HG03045 (cell line): ENCODE measurements around the gene SPOCK1.
"Not testable (repeated sequence)": the region's sequence is repeated elsewhere in the genome, so short reads cannot be mapped to it uniquely, and the experiment has no call there.

ENCODE experiments used
- ATAC-seq: cut with Tn5 transposase; IDR thresholded peaks from one replicate; pipeline ENCODE4 v1.9.1; 2021; ENCODE audit warnings: mild to moderate bottlenecking, moderate library complexity; ENCODE audit not compliant: unreplicated experiment

The SPOCK1 gene

DNA sequence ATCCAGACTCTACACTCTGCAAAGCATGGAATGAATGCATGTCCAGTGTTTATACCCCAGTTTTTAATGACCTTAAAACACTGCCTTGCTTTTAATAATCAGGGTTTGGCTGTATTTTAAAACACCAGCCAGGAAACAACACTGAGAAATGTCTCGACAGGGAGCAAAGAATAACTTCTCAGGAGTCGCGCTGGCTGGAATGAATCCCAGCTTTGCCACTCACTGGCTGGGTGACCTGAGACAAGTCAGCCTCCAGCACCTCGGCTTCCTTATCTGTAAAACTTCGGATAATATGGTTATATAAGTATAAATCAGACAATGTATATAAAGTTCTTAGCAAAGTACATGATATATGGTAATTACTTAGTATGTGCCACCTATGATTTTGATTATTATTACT is 505.0 kb downstream of the SPOCK1 start:
- no peak for ATAC-seq

DNA sequence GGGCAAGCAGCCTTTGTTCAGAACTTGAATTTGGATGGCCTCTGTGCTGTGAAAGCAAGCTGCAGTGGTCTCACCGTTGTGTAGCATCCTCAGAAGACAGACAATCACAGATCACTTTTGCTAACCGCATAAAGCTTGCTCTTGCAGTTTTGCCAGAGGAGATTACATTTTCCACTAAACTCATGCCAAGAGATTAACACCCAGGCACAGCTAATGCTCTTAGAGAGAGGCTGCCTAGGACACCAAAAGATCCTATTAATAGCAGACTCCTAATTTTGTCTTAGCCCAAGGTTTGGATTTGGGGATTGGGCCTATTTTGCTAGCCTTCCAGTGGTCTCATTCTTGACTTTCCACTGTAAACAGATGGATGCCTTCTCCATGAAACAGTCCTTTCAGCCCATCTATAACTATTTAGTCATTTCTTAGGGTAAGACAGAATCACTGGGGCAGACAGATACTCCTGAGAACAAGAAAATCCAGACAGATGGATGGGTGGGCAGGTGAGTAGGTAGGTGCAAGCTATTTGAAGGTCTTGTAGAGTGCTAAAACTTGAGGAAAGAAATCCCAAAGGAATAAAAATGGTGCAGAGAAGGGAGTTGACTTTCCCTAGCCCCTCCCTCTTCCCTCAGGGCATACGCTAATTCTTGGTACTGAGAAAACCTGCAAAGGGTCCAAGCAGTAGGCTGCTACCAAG is 506.2 kb downstream of the SPOCK1 start:
- ATAC-seq = no peak

DNA sequence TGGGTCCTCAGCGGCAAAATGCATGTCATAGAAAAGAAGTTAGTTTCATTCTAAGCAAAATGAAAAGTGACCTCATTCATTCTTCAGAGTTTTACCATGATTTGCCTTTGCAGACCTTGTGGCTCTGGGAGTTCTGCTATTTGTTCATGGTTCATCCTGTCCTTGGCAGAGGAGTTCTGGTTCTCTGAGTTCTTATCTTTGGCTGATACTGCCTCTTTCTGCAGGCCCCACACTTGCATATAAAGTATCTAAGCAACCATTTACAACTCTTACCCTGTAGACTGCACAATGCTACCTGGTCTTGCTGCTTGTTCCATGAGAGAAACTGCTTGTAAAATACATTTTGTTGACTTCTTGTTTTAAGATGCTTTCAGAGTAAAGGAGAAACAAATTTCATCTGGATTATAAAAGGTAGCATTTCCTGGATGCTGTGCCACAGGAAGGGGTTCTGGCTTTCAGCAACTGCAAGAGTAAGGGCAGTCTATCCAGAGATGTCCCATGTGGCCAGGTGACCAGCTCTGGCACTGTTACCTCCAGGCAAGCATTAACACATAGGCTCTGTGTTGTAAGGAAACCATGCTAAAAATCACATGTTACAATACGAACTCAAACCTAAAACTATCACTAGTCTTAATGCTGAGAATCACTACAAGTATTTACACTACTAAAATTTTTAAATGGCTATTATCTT is 513.2 kb downstream of the SPOCK1 start:
- no peak for ATAC-seq

DNA sequence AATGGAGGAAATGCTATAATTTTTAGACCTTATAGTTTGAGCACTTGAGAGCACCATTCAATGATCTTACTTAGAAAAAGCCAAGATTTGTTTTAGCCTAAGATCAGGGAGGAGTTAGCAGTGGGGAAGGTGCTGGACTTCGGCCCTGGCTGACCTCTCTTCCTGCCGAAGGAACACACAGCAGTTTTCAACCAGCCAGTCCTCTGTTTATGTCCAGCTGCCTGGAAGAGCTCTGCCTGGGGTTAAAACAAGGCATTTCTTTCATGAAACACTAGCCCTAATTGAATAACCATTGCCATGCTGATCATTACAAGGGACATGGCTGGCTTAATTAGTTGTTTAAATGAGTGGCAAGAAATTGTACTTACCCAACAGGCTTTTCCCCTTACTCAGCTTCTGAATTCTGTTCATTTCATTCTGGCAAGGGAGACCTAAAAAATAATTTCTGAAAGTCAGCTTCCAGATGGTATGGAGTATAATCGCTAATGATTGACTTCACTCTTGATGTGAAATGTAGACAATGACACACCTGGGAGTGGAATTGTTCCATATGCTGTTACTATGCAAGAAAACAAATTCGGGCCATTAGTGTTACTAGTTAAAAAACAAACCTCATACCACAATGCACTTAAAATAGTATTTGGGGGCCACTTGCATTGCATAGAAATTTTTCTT is 514.2 kb downstream of the SPOCK1 start:
- no peak for ATAC-seq

DNA sequence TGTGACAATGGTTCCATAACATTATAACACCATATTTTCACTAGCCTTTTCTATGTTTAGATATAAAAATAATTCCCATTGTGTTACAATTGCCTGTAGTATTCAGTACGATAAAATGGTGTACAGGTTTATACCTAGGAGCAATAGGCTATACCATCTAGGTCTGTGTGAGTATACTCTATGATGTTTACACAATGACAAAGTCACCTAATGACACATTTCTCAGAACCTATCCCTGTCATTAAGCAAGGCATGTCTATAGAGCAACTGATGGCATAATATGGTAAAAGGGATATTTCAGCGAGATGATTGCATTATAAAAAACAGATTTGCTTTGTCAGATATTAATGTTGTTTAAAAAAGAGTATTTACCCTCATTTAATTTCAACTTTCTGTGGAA is 517.2 kb downstream of the SPOCK1 start:
- ATAC-seq = no peak

DNA sequence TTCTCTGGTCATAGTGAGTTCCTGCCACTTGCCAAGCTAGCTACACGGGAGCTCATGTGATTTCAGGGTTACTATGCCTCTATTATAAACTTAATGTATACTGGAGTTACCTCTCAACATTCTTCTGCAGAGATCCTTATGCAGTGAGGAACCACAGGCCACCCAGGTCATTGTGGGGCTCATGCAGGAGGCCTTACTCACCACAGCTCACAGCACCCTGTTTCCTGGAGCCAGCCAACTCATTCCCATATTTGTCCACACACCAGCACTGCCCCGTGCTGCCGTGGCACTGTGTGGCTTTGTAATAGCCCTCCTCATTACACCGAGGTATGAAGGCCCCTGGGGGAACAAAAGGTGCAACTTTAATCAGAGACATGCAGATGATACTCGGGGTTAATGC is 520.0 kb downstream of the SPOCK1 start:
- ATAC-seq = no peak

DNA sequence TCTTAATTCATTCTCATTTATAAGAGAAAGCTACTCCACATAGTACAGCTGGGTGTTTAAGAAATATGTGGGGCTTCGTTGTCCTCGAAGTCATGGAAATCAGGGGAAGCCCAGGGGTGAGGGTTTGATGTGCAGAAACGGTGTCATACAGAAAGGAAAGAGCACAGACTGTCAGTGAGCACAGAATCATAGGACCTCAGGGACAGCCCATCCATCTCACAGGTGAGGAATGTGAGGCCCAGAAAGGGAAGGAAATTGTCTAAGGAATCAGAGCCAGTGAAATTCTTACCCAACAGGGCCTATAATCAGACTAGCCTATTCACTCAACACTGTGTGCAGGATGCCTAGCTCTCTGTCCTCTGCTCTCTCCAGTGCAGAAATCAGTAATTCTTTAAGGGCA is 535.6 kb downstream of the SPOCK1 start:
- ATAC-seq = no peak

DNA sequence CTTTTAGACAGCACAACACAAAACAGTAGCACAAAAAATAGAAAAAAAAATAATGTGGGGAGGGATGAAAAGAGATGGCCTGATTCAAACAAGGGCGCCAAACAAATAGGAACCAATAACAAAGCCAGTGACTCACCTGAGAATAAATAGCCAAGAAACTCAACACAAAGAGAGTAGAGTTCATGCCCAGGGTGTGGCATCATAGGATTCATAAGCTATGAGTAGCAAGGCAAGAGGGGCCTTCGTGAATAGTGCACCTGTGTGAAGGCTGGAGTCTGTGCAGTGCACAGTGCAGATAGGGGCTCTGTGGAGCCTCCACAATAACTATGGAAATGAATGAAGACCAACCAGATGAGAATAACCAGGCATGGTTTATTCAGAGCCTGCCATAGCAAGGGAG is 541.7 kb downstream of the SPOCK1 start:
- ATAC-seq = no peak

DNA sequence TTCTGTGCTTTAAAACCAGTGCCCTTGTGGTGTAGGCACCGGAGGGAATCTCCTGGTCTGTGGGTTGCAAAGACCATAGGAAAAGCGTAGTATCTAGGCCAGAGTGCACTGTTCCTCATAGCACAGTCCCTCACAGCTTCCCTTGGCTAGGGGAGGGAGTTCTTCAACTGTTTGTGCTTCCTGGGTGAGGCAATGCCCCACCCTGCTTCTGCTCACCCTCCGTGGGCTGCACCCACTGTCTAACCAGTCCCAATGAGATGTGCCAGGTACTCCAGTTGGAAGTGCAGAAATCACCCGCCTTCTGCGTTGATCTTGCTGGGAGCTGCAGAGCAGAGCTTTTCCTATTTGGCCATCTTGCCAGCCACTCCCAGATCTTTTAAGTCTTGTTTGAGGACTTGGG is 545.0 kb downstream of the SPOCK1 start:
- ATAC-seq = not testable (repeated sequence)

DNA sequence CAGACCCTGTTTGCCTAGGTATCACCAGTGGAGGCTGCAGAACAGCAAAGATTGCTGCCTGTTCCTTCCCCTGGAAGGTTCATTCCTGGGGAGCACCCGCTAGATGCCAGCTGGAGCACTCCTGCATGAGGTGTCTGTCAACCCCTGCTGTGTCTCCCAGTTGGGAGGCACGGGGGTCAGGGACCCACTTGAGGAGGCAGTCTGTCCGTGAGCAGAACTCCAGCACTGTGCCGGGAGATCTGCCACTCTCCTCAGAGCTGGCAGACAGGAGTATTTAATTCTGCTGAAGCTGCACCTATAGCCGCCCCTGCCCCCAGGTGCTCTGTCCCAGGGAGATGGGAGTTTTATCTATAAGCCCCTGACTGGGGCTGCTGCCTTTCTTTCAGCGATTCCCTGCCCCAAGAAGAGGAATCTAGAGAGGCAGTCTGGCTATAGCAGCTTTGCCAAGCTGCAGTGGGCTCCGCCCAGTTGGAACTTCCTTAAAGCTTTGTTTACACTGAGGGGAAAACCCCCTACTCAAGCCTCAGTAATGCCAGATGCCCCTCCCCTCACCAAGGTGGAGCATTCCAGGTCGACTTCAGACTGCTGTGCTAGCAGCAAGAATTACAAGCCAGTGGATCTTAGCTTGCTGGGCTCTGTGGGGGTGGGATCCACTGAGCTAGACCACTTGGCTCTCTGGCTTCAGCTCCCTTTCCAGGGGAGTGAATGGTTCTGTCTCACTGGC is 545.6 kb downstream of the SPOCK1 start:
- not testable (repeated sequence) for ATAC-seq

DNA sequence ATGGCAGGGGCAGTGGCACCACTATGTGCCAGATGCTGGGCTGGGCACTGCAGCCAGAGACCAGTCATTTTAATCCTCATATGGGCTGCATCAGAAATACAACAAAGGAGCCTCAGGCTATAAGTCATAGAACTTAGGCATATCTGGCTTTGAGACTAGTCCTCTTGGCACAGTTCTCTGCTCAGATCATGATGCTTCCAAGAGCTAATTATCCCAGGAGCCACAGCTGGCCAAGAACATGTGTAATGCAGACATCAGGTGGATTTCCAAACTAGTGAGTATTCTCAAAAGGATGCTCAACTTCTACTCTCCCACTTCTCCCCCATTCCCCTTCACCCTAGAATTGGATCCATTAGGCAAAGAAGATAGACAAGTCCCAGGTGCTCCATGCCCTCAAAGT is 571.6 kb downstream of the SPOCK1 start:
- ATAC-seq = no peak

DNA sequence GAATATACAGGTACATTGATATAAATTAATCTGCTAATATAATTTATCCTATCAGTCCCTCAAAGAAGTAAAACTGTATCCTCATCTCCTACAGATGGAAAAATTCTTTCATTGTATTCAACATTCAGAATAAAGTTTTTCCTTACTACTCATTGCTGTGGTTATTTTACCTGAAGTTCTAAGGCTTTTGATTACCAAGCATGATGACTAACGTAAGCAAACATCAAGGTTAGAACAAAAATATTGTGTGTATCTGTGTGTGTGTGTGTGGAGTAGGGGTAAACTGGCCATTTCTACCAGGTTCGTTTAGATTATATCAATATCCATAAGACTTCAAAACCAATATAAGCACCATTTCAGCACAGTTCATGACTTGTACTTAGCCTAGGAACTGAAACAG is 573.1 kb downstream of the SPOCK1 start:
- no peak for ATAC-seq
